Measurements from ENCODE around the gene SOX1. TPM values are rescaled to one million over a fixed set of nuclear protein-coding genes. Genes with fewer than 3 reads are reported as not detected.

SOX1 gene
- total and polyA plus RNA-seq, 10 of the 15 experiments (the other 5 are each of a cell fraction or from before 2014, with no cell fraction given), result not detected

DNA sequence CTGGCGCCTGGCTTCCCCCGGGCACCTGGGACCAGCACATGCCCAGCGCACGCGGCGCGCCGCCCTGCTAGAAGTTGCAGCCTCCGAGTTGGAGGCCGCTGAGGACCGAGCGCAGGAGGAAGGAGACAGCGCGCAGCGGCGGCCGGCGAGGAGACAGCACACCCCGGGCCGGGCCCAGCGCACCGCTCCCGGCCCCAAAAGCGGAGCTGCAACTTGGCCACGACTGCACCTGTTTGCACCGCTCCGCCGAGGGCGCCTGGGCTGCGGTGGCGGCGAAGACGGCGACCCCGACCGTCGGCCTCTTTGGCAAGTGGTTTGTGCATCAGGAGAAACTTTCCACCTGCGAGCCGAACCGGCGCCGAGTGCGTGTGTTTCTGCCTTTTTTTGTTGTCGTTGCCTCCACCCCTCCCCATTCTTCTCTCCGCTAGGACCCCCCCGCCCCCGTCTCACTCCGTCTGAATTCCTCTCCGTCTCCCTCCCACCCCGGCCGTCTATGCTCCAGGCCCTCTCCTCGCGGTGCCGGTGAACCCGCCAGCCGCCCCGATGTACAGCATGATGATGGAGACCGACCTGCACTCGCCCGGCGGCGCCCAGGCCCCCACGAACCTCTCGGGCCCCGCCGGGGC lies at the start of gene SOX1 (continued):
- no peak for TF ChIP-seq EED (IDR thresholded peaks at IDR 0.05; ENCODE audit: low read depth)
- no peak for TF ChIP-seq SRF (IDR thresholded peaks at IDR 0.05; ENCODE audit: low read depth in 2 of 2, low read length in 2 of 2)
- TF ChIP-seq, protein P1, sequence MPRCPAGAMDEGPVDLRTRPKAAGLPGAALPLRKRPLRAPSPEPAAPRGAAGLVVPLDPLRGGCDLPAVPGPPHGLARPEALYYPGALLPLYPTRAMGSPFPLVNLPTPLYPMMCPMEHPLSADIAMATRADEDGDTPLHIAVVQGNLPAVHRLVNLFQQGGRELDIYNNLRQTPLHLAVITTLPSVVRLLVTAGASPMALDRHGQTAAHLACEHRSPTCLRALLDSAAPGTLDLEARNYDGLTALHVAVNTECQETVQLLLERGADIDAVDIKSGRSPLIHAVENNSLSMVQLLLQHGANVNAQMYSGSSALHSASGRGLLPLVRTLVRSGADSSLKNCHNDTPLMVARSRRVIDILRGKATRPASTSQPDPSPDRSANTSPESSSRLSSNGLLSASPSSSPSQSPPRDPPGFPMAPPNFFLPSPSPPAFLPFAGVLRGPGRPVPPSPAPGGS (IDR thresholded peaks at IDR 0.05; ENCODE audit: borderline replicate concordance, insufficient read depth, low read depth, low read length, poor library complexity, severe bottlenecking), result no peak
- TF ChIP-seq CBFB (IDR thresholded peaks at IDR 0.05; ENCODE audit: low read depth), result no peak
- TF ChIP-seq BRCA1 (IDR thresholded peaks at IDR 0.05; ENCODE audit: low read depth, low read length), result no peak
- TF ChIP-seq BHLHE40 (IDR thresholded peaks at IDR 0.05; ENCODE audit: borderline replicate concordance in 1 of 2, low read depth in 2 of 2, low read length in 1 of 2), result no peak

DNA sequence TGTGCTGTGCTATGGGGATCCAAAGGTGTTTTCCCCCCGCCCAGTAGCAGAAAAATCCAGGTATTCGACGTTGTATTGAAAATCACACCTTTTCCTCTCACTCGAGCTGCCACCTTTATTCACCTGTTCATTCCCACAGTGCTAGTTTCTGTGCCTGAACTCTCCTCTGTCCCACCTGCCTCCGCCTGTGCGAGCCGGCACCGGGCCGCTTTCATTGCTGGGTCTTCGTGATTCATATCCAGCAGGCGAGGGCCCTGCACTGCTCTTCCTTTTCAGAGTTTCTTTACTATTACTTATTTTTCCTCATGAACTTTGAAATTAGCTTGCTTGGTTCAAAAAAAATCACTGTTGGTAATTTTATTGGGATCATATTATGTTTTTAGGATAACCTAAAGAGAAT lies 42.4 kb upstream of the SOX1 start:
- ChIA-PET CTCF (no interaction called here), POLR2A (no interaction called here), RAD21 (ENCODE audit: unreplicated experiment) (no interaction called here), SMC1A (ENCODE audit: uncharacterized antibody, unreplicated experiment) (no interaction called here)
- H3K9me3 ChIP-seq (replicated peaks; ENCODE audit: control insufficient read depth, insufficient read depth, low read length), result no peaks in the 10 kb centered on the region; the same call in 2 of the 3 replicates
- no peaks in the 10 kb centered on the region for H4K20me1 ChIP-seq (ENCODE audit: control insufficient read depth, insufficient read depth)
- in situ Hi-C loops (cut with MboI), result no loop called here
- 74% methylated on average over 11 of the region's 11 CpGs for WGBS (ENCODE audit: insufficient coverage, insufficient replicate concordance, low lambda C conversion rate, missing lambda C conversion rate)
- H3K4me3 ChIP-seq, result no peak overlapping the region
- H3K4me1 ChIP-seq (ENCODE audit: control insufficient read depth, insufficient read depth, low read length), result no peaks in the 10 kb centered on the region
- H3K4me2 ChIP-seq (ENCODE audit: control insufficient read depth, insufficient read depth), result no peak overlapping the region
- no peaks in the 10 kb centered on the region for H3K36me3 ChIP-seq (ENCODE audit: control insufficient read depth in 2 of 2, insufficient read depth in 2 of 2, low read length in 1 of 2)
- H3K27ac ChIP-seq (ENCODE audit: control insufficient read depth, insufficient read depth), result no peak overlapping the region
- H3K27me3 ChIP-seq (replicated peaks in 1 of 2; ENCODE audit: control insufficient read depth in 2 of 2, insufficient read depth in 2 of 2, low read length in 1 of 2), result no peaks in the 10 kb centered on the region
- no TSS peak for BruUV-seq (replicated peaks)
- H3K9ac ChIP-seq (ENCODE audit: control insufficient read depth, insufficient read depth, low read length), result no peak overlapping the region
- no peak for FAIRE-seq
- no peak overlapping the region for H2AFZ ChIP-seq (ENCODE audit: control insufficient read depth, low read depth, low read length)
- H3K79me2 ChIP-seq (ENCODE audit: control insufficient read depth, insufficient read depth, low read length), result no peaks in the 10 kb centered on the region
- DNase-seq (ENCODE audit: low read depth, low spot score), result no peak
- intact Hi-C loops (cut with micrococcal nuclease; ENCODE audit: unreplicated experiment), result no loop called here
- no peak for ATAC-seq
- TF ChIP-seq NFXL1 (IDR thresholded peaks at IDR 0.05; ENCODE audit: borderline replicate concordance), result no peak
- TF ChIP-seq MYB (IDR thresholded peaks at IDR 0.05; ENCODE audit: borderline replicate concordance, low read depth, low read length), result no peak
- no peak for TF ChIP-seq EZH2 (IDR thresholded peaks at IDR 0.05; ENCODE audit: borderline replicate concordance, control insufficient read depth, low read depth, low read length)
- TF ChIP-seq, protein P2, sequence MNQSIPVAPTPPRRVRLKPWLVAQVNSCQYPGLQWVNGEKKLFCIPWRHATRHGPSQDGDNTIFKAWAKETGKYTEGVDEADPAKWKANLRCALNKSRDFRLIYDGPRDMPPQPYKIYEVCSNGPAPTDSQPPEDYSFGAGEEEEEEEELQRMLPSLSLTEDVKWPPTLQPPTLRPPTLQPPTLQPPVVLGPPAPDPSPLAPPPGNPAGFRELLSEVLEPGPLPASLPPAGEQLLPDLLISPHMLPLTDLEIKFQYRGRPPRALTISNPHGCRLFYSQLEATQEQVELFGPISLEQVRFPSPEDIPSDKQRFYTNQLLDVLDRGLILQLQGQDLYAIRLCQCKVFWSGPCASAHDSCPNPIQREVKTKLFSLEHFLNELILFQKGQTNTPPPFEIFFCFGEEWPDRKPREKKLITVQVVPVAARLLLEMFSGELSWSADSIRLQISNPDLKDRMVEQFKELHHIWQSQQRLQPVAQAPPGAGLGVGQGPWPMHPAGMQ (IDR thresholded peaks at IDR 0.05; ENCODE audit: borderline replicate concordance), result no peak
- TF ChIP-seq SIX5 (IDR thresholded peaks at IDR 0.05; ENCODE audit: low read depth, low read length, severe bottlenecking), result no peak
- TF ChIP-seq WRNIP1 (IDR thresholded peaks at IDR 0.05; ENCODE audit: borderline replicate concordance, low read depth, low read length), result no peak
- TF ChIP-seq MXI1 (IDR thresholded peaks at IDR 0.05; ENCODE audit: low read depth, low read length), result no peak
- TF ChIP-seq IKZF1 (conservative IDR thresholded peaks at IDR 0.05), result no peak
- TF ChIP-seq, protein P3, sequence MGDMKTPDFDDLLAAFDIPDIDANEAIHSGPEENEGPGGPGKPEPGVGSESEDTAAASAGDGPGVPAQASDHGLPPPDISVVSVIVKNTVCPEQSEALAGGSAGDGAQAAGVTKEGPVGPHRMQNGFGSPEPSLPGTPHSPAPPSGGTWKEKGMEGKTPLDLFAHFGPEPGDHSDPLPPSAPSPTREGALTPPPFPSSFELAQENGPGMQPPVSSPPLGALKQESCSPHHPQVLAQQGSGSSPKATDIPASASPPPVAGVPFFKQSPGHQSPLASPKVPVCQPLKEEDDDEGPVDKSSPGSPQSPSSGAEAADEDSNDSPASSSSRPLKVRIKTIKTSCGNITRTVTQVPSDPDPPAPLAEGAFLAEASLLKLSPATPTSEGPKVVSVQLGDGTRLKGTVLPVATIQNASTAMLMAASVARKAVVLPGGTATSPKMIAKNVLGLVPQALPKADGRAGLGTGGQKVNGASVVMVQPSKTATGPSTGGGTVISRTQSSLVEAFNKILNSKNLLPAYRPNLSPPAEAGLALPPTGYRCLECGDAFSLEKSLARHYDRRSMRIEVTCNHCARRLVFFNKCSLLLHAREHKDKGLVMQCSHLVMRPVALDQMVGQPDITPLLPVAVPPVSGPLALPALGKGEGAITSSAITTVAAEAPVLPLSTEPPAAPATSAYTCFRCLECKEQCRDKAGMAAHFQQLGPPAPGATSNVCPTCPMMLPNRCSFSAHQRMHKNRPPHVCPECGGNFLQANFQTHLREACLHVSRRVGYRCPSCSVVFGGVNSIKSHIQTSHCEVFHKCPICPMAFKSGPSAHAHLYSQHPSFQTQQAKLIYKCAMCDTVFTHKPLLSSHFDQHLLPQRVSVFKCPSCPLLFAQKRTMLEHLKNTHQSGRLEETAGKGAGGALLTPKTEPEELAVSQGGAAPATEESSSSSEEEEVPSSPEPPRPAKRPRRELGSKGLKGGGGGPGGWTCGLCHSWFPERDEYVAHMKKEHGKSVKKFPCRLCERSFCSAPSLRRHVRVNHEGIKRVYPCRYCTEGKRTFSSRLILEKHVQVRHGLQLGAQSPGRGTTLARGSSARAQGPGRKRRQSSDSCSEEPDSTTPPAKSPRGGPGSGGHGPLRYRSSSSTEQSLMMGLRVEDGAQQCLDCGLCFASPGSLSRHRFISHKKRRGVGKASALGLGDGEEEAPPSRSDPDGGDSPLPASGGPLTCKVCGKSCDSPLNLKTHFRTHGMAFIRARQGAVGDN (IDR thresholded peaks at IDR 0.05), result no peak
- TF ChIP-seq NFYB (IDR thresholded peaks at IDR 0.05; ENCODE audit: insufficient read depth, low read depth, low read length), result no peak
- no peak for TF ChIP-seq HCFC1 (IDR thresholded peaks at IDR 0.05; ENCODE audit: low read length)
